Muscle of arm (tissue), 14 donors: ENCODE data around the gene SAMMSON. TPM values are rescaled to one million over a fixed set of nuclear protein-coding genes. Genes with fewer than 3 reads are reported as not detected.

Experiments used
- DNase-seq: peaks from one replicate; pipeline ENCODE4 v3.0.0-alpha.2; 2013
- long read RNA-seq, 11 donors: transcript quantifications; one replicate each; lab custom pipeline, GENCODE V29; 2026
- polyA plus RNA-seq, 12 donors: library from polyadenylated mRNA; unstranded; fragments of 120-200 nt; gene quantifications; one replicate each; pipeline ENCODE4 v1.2.1, GENCODE V29; 2013; ENCODE audit not compliant: insufficient read length in 12 of 12

Gene SAMMSON
- polyA plus RNA-seq: under 1 TPM in 5 of 12 donors, not detected in 7; 0.11 to 0.26 (median 0.19) TPM
- long read RNA-seq, donor 1: 0 reads
- long read RNA-seq, donor 2: 0 reads
- long read RNA-seq, donor 3: 0 reads
- long read RNA-seq, donor 4: 0 reads
- long read RNA-seq, donor 5: 0 reads
- long read RNA-seq, donor 6: 0 reads
- long read RNA-seq, donor 7: 0 reads
- long read RNA-seq, donor 8: 0 reads
- long read RNA-seq, donor 9: 0 reads
- long read RNA-seq, donor 10: 0 reads
- long read RNA-seq, donor 11: 0 reads

- no peak for DNase-seq
Measured at GRCh38 chr3:69999140-70000027, at the start of gene SAMMSON. TSS of gene SAMMSON (plus strand) at chr3:69999733.

- DNase-seq: no peak
Measured at GRCh38 chr3:69951616-69952015, 47.9 kb upstream of the SAMMSON start.

- no peak for DNase-seq
Measured at GRCh38 chr3:69959581-69959980, 40.0 kb upstream of the SAMMSON start.

- no peak for DNase-seq
Measured at GRCh38 chr3:69961706-69962439, 37.7 kb upstream of the SAMMSON start.

GRCh38 chr3:69963643-69964042, 35.9 kb upstream of the SAMMSON start:
- no peak for DNase-seq

GRCh38 chr3:69967156-69967555, 32.4 kb upstream of the SAMMSON start:
- DNase-seq: no peak

- no peak for DNase-seq
Measured at GRCh38 chr3:69970827-69971226, 28.7 kb upstream of the SAMMSON start.

GRCh38 chr3:69972672-69973071, 26.9 kb upstream of the SAMMSON start:
- DNase-seq: no peak

GRCh38 chr3:69976021-69976420, 23.5 kb upstream of the SAMMSON start:
- DNase-seq: no peak

- no peak for DNase-seq
Measured at GRCh38 chr3:69983546-69984265, 15.8 kb upstream of the SAMMSON start.

- DNase-seq: no peak
Measured at GRCh38 chr3:69985266-69985665, 14.3 kb upstream of the SAMMSON start.

- DNase-seq: no peak
Measured at GRCh38 chr3:69986419-69986818, 13.1 kb upstream of the SAMMSON start.

GRCh38 chr3:69987833-69988232, 11.7 kb upstream of the SAMMSON start:
- DNase-seq: no peak

- no peak for DNase-seq
Measured at GRCh38 chr3:69993757-69994156, 5.8 kb upstream of the SAMMSON start.

- DNase-seq: no peak
Measured at GRCh38 chr3:69994919-69995318, 4.6 kb upstream of the SAMMSON start.

- peak; percentile 63 for DNase-seq
Measured at GRCh38 chr3:69997631-69998307, 1.8 kb upstream of the SAMMSON start.

GRCh38 chr3:69998759-69999139, 784 bp upstream of the SAMMSON start:
- DNase-seq: no peak

- no peak for DNase-seq
Measured at GRCh38 chr3:70000028-70000410, 486 bp downstream of the SAMMSON start.

GRCh38 chr3:70000563-70001081, 1.1 kb downstream of the SAMMSON start:
- DNase-seq: no peak

GRCh38 chr3:70003119-70003518, 3.6 kb downstream of the SAMMSON start:
- DNase-seq: no peak

- DNase-seq: no peak
Measured at GRCh38 chr3:70006089-70006488, 6.6 kb downstream of the SAMMSON start.
